HepG2 (cell line): Measurements from ENCODE around the gene GLOD4. TPM values are rescaled to one million over a fixed set of nuclear protein-coding genes. Genes with fewer than 3 reads are reported as not detected.

ENCODE experiments used
- ATAC-seq: fragments of 200-7000 bp; cut with Tn5 transposase; 3 replicates; pipeline ENCODE4 v1.9.1; 2020; ENCODE audit warnings: mild to moderate bottlenecking, moderate library complexity
- BruUV-seq: library from RNA; stranded (reverse); fragments of 400-500 nt; replicated peaks from 2 replicates; lab custom pipeline; 2021; lab: Mats Ljungman, UMichigan
- CTCF ChIA-PET: fragments of 300-600 bp; formaldehyde crosslinking; extraction: SDS; loops from one replicate; lab custom pipeline; 2021; ENCODE audit warnings: low total read pairs, inconsistent platforms, low intra/inter-chr PET ratio; lab: Yijun Ruan, JAX
- POLR2A ChIA-PET: fragments of 350-600 bp; sonication (Branson Sonifier 250); formaldehyde crosslinking; loops from one replicate; lab custom pipeline; 2020; ENCODE audit warnings: antibody characterized with exemption, inconsistent platforms; lab: Yijun Ruan, JAX
- DNase-seq: peaks from one replicate; pipeline ENCODE4 v3.0.0-alpha.2; 2015; ENCODE audit warnings: low spot score
- FAIRE-seq: peaks from 3 replicates; lab custom pipeline; 2011; peaks lifted over from hg19 to GRCh38; lab: Jason Lieb, UNC
- H2AFZ ChIP-seq: one replicate; pipeline ENCODE4 v1.6.1; 2011; ENCODE audit warnings: low read length, inconsistent platforms
- H3K27ac ChIP-seq: fragments of 300-600 bp; 3 replicates; pipeline ENCODE4 v1.8.0; 2011; ENCODE audit warnings: mixed run types, mild to moderate bottlenecking, mixed read lengths, low read length, inconsistent platforms; ENCODE audit not compliant: insufficient read depth; ENCODE audit errors: extremely low read length
- H3K27me3 ChIP-seq, 2 experiments: fragments of 200-600 bp in 1 of 2; 2 replicates in 1 of 2; 3 replicates in 1 of 2; pipeline versions ENCODE4 v1.6.0 to v1.8.0; 2011; ENCODE audit warnings: low read length in 2 of 2, mild to moderate bottlenecking in 2 of 2, moderate library complexity in 2 of 2, inconsistent platforms in 1 of 2; ENCODE audit not compliant: insufficient read depth in 2 of 2, control insufficient read depth in 1 of 2
- H3K36me3 ChIP-seq, 2 experiments: fragments of 200-600 bp in 1 of 2; replicated peaks in 1 of 2; 2 replicates in 1 of 2; 3 replicates in 1 of 2; pipeline versions ENCODE4 v1.5.1 to v1.8.0; 2011; ENCODE audit warnings: low read length in 2 of 2, inconsistent platforms in 1 of 2; ENCODE audit not compliant: insufficient read depth in 2 of 2, control insufficient read depth in 1 of 2
- H3K4me1 ChIP-seq: 2 replicates; pipeline ENCODE4 v1.5.1; 2012; ENCODE audit warnings: low read length, inconsistent platforms; ENCODE audit not compliant: insufficient read depth
- H3K4me2 ChIP-seq: 2 replicates; pipeline ENCODE4 v1.6.0; 2011; ENCODE audit warnings: low read depth, low read length, inconsistent platforms
- H3K4me3 ChIP-seq, 3 experiments: fragments of 200-600 bp in 1 of 3; sonication (generic), shearing (Covaris generic) in 1 of 3; replicated peaks in 1 of 3; 2 replicates each; pipeline ENCODE4 v1.5.1; 2011 to 2016; ENCODE audit warnings: low read length in 3 of 3, inconsistent platforms in 2 of 3, low read depth in 2 of 3, mild to moderate bottlenecking in 2 of 3, control low read depth in 1 of 3, mixed read lengths in 1 of 3; ENCODE audit not compliant: insufficient read depth in 1 of 3
- H3K79me2 ChIP-seq: one replicate; pipeline ENCODE4 v1.6.1; 2011; ENCODE audit warnings: low read length, inconsistent platforms; ENCODE audit not compliant: insufficient read depth
- H3K9ac ChIP-seq: 2 replicates; pipeline ENCODE4 v1.6.0; 2011; ENCODE audit warnings: mild to moderate bottlenecking, low read depth, low read length, inconsistent platforms; ENCODE audit not compliant: insufficient read depth
- H3K9me3 ChIP-seq: 2 replicates; pipeline ENCODE4 v1.5.1; 2012; ENCODE audit warnings: mild to moderate bottlenecking, low read length
- H4K20me1 ChIP-seq: 2 replicates; pipeline ENCODE4 v1.6.0; 2011; ENCODE audit warnings: inconsistent platforms, mild to moderate bottlenecking, low read length, moderate library complexity; ENCODE audit not compliant: insufficient read depth
- BRD4 ChIP-seq: sonication (generic); formaldehyde crosslinking; IDR thresholded peaks from 2 replicates; pipeline ENCODE4 v1.4.0; 2020; ENCODE audit warnings: missing genetic modification reagents
- CBX1 ChIP-seq: IDR thresholded peaks from one replicate; pipeline ENCODE4 v1.6.1; 2016; ENCODE audit warnings: antibody characterized with exemption, low read depth
- CENPX ChIP-seq: sonication (generic); formaldehyde crosslinking; IDR thresholded peaks from 2 replicates; pipeline ENCODE4 v1.9.0; 2021; ENCODE audit warnings: mild to moderate bottlenecking, missing genetic modification reagents, moderate library complexity
- CREB3 ChIP-seq: sonication (generic); formaldehyde crosslinking; IDR thresholded peaks from 2 replicates; pipeline ENCODE4 v1.5.0; 2020; ENCODE audit warnings: missing genetic modification reagents
- MEF2D ChIP-seq: sonication (generic); formaldehyde crosslinking; IDR thresholded peaks from 2 replicates; pipeline ENCODE4 v1.5.1; 2020; ENCODE audit warnings: mild to moderate bottlenecking, missing genetic modification reagents
- MIER2 ChIP-seq: IDR thresholded peaks from 2 replicates; pipeline ENCODE4 v1.6.1; 2016; ENCODE audit warnings: missing biosample characterization, missing genetic modification reagents
- MIXL1 ChIP-seq: IDR thresholded peaks from 2 replicates; pipeline ENCODE4 v1.6.1; 2016
- ONECUT2 ChIP-seq: sonication (generic); formaldehyde crosslinking; IDR thresholded peaks from 2 replicates; pipeline ENCODE4 v1.4.0; 2020; ENCODE audit warnings: missing genetic modification reagents
- PHF20 ChIP-seq: sonication (generic); formaldehyde crosslinking; IDR thresholded peaks from 2 replicates; pipeline ENCODE4 v1.5.0; 2020; ENCODE audit warnings: mild to moderate bottlenecking, missing genetic modification reagents
- SIN3A ChIP-seq: IDR thresholded peaks from 2 replicates; pipeline ENCODE4 v1.6.1; 2011; ENCODE audit warnings: low read depth, mild to moderate bottlenecking, control low read depth, low read length, borderline replicate concordance
- ZFP90 ChIP-seq: sonication (generic); formaldehyde crosslinking; IDR thresholded peaks from 2 replicates; pipeline ENCODE4 v1.8.0; 2022; ENCODE audit warnings: missing genetic modification reagents, mild to moderate bottlenecking, inconsistent platforms, borderline replicate concordance
- ZNF775 ChIP-seq: sonication (generic); formaldehyde crosslinking; IDR thresholded peaks from 2 replicates; pipeline ENCODE4 v1.4.0; 2020; ENCODE audit warnings: missing genetic modification reagents, mild to moderate bottlenecking, moderate library complexity, borderline replicate concordance
- ZSCAN22 ChIP-seq: sonication (generic); formaldehyde crosslinking; IDR thresholded peaks from 2 replicates; pipeline ENCODE4 v1.4.0; 2020; ENCODE audit warnings: mild to moderate bottlenecking, missing genetic modification reagents
- WGBS: methylation state at CpG from one replicate; pipeline ENCODE4 v1.1.6; 2017; ENCODE audit warnings: low lambda C conversion rate; 5-methylcytosine and 5-hydroxymethylcytosine counted together
- in situ Hi-C: cut with HindIII; loops from 2 replicates; pipeline ENCODE4 v1.10.0; 2017; ENCODE audit warnings: low pct_unique_long_range_greater_than_20kb; ENCODE audit not compliant: extremely low pct_ligation_motif_present
- intact Hi-C: fragments of 100-400 bp; cut with micrococcal nuclease; formaldehyde crosslinking; loops from one replicate; pipeline ENCODE4 v1.10.0; 2022; ENCODE audit not compliant: unreplicated experiment
- polyA plus RNA-seq, 8 experiments: library from polyadenylated mRNA; depleted of rRNA in 3 of 8; stranded (reverse) in 7 of 8; unstranded in 1 of 8; fragments of >200 nt; fragmentation: Illumina TruSeq in 4 of 8; extraction: Trizol in 4 of 8; gene quantifications; 2 replicates each; pipeline versions ENCODE4 v1.2.1 to v1.2.3, GENCODE V29; 2011 to 2016; ENCODE audit warnings: low read depth in 4 of 8, missing spikeins in 1 of 8, mixed read lengths in 1 of 8; ENCODE audit not compliant: insufficient read depth in 1 of 8
- total RNA-seq, 5 experiments: library from RNA; depleted of rRNA; stranded (reverse); fragments of >200 nt; fragmentation: Illumina TruSeq; extraction: Trizol; gene quantifications; 2 replicates each; pipeline ENCODE4 v1.2.3, GENCODE V29; 2016; ENCODE audit warnings: low read depth in 1 of 5

The GLOD4 gene
- total and polyA plus RNA-seq, 2 of the 13 experiments (the other 11 are each of a cell fraction or from before 2014, with no cell fraction given), result 53.7 to 87.8 TPM

- no peak for TF ChIP-seq CREB3 (CRISPR knock-in tag)
- TF ChIP-seq BRD4 (CRISPR knock-in tag), result no peak
- TF ChIP-seq PHF20 (CRISPR knock-in tag), result no peak
- no peak for TF ChIP-seq ZNF775 (CRISPR knock-in tag)
- TF ChIP-seq ONECUT2 (CRISPR knock-in tag), result no peak
Observed at GRCh38 chr17:799261-799660, 17.2 kb upstream of the GLOD4 start (continued).

- H3K79me2 ChIP-seq, result no peaks in the 10 kb centered on the region
- H4K20me1 ChIP-seq, result no peaks in the 10 kb centered on the region
- intact Hi-C loops (loop anchor here (5.0 kb wide), 1 partner anchor 199 kb away; the partner anchor contains the start of gene TIMM22), in situ Hi-C loops (no loop called here)
- FAIRE-seq (no peak), ATAC-seq (no peak), DNase-seq (no peak)
- ChIA-PET CTCF (no interaction called here), POLR2A (interaction anchor here (2.1 kb wide), 1 partner anchor 182 kb away, joined by 6 read pairs; the partner anchor contains the start of gene NXN)
- no peak for TF ChIP-seq MEF2D (CRISPR knock-in tag)
- no peak for TF ChIP-seq MIER2
- TF ChIP-seq ZFP90 (CRISPR knock-in tag), result no peak
- no peak for TF ChIP-seq MIXL1
- TF ChIP-seq CBX1, result no peak
- TF ChIP-seq CENPX (CRISPR knock-in tag), result no peak
- no peak for TF ChIP-seq ZSCAN22 (CRISPR knock-in tag)
- TF ChIP-seq SIN3A, result no peak
- peaks cover 14% of the 10 kb centered on the region for H3K4me1 ChIP-seq
- BruUV-seq, result no TSS peak
- H3K4me2 ChIP-seq, result no peak overlapping the region
- 90% methylated on average over 11 of the region's 11 CpGs for WGBS
- H3K9ac ChIP-seq, result no peak overlapping the region
- H3K4me3 ChIP-seq, result no peak overlapping the region
- no peaks in the 10 kb centered on the region for H3K9me3 ChIP-seq
- H3K36me3 ChIP-seq, result peaks cover 3 to 12% of the 10 kb centered on the region in 2 experiments; a peak in 3 of 5 replicates
- H3K27me3 ChIP-seq, result no peaks in the 10 kb centered on the region
- H2AFZ ChIP-seq, result no peak overlapping the region
- no peak overlapping the region for H3K27ac ChIP-seq
Observed at GRCh38 chr17:798246-798645, 16.2 kb upstream of the GLOD4 start.
